Urothelium cell line (cell line): Measurements from ENCODE around the gene EMC8.

Source experiments
- DNase-seq: peaks from one replicate; pipeline ENCODE4 v3.0.0; 2011; ENCODE audit warnings: low spot score, mixed read lengths
- FAIRE-seq: peaks from 2 replicates; lab custom pipeline; 2011; peaks lifted over from hg19 to GRCh38; lab: Jason Lieb, UNC

EMC8 gene

DNA sequence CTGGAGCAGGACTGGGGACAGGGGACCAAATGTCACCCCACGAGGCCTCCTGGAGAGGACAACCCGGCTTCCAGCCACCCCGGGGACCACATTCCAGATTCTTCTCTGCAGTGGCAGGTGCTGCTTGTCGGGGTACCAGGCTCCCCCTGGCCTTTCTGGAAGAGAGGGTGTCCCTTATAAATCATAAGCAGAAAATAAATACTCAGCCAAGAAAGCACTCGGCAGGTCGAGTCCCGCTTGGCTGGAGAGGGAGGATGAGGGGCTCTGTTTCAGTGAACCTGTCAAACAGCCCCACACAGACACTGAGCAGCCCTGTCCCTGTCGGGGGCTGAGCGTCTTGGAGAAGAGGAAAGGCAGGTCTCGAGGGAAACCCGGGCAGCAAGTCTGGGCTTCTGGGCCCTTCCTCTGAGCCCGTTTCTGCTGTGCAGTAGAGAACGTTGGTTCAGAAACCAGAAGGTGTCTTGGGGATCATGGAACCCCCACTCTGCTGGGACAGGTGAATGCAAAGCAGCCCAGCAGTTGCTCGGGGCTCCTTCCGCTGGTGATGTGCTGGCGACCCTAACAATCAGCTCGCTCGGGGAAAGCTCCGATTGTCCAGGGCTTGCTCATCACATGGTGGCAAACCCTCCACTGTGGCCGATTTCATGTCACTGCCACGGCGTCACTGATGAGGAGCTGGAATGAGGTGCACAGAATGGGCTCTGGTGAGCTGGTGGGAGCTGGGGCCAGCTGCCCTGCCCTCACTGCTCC lies 36.8 kb upstream of the EMC8 start:
- DNase-seq (no peak), FAIRE-seq (no peak)

DNA sequence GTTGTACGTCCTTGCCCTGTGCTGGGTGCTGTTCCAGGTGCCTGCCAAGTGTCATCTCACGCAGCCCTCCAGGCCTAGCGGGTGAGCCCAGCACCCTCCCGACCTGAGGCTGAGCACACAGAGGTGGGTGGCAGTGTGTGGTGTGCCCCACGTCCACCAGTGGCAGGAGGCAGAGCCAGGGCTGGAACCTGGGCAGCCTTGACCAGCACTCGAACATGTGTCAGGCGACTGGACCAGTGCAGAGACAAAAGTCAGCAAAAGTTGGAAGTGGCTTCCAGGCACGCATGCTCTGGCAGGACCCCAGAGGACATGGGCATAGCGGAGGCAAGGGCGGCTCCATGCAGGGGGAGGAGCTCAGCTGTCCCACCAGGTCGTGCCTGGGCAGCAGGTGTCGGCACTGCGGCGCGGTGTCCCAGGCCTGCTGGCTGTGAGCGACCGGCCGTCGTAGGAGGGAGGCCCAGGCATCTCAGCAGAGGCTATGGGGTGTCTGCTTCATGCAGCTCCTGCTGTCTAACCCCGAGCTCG lies 35.9 kb upstream of the EMC8 start:
- DNase-seq (no peak), FAIRE-seq (no peak)

DNA sequence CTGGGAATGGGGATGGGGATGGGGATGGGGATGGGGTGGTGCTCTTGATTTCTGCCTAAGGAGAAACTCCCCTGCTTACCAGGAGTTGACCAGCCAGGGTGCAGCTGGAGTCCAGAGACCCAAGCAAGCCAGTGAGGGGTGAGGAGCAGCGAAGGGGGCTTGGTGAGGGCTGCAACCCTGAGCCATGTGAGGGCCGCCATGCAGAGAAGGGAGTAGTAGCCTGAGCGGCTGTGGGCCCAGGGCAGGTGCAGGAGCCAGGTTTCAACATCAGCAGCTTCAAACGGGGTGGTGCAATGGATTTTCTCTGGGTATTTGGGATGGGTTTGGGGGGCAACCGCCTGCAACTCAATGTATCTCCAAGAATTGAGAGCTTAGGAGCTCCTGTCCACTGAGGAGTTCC lies 35.4 kb upstream of the EMC8 start:
- DNase-seq (no peak), FAIRE-seq (no peak)

DNA sequence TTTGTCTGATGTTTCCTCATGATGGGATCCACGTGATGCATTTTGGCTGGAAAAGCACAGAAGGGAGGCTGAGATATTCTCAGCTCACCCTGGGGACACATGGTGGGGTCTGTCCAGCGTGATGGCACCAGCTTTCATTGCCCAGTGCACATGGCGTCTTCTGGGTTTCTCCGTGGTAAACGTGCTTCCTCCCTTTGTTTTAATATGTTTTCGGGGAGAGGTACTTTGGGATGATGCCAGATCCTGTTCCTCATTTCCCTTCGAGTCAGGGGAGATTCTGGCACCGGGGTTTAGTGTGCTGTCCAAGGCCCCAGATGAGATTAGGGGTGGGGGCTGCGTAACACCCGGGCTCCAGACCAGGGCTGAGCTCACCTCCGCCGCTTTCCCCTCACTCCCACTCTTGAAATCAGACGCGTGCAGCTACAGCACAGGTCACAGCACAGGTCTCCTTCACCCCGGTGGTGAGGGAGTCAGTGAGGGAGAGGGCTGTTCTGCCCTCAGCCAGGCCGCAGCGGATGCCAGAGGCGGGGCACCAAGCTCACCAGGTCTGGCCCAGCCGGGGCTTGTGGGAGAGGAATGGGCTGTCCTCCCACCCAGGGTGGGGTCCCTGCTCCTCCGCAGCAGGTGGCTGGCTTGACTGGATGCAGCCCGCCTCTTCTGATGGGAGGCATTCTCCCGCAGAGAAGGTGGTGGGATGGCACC lies 34.0 kb upstream of the EMC8 start:
- DNase-seq (no peak), FAIRE-seq (no peak)

DNA sequence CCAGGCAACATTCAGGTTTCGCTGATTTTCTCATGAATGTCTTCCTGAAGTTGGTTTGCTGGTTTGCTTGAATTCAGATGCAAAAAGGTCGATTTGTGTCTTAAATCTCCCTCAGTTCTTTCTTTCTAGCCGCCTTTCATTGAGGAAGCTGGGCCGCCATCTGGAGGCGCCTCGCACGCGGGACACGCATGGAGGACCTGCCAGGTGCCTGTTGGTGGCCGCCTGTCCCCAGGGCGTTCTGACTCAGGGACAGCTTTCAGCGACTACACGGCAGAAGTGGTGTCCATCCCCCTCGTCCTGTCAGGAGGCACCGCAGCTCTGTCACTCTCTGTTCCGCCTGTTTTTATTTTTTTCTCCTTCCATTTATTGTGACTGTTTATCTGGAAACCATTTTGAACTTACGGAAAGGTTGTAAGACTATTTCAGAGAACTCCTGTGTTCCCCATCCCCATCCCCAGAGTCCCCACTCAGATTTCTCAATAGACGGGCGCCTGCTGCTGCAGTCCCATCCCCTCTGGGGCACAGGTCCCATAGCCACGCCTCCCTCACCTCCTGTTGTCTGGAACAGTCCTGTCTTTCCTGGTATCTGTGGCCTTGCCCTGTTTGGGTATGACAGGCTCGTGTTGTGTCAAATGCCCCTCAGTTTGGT lies 33.4 kb upstream of the EMC8 start:
- DNase-seq (no peak), FAIRE-seq (no peak)

DNA sequence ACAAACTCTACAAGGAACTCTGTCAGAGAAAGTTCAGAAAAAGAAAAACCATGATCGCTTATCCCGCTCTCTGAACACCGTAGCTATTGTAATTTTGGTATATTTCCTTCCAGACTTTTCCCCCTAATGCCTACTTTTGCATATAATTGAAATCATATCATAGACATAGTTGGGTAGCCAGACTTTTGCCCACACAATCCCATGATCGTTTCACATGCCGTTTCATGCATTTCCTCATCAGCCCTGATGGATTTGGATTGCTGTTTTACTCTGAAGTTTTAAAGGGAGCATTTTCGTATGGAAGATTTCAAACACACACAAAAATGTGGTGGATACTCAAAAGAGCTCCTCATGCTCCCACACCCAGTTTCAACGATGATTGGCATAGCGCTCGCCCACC lies 31.5 kb upstream of the EMC8 start:
- FAIRE-seq = no peak

DNA sequence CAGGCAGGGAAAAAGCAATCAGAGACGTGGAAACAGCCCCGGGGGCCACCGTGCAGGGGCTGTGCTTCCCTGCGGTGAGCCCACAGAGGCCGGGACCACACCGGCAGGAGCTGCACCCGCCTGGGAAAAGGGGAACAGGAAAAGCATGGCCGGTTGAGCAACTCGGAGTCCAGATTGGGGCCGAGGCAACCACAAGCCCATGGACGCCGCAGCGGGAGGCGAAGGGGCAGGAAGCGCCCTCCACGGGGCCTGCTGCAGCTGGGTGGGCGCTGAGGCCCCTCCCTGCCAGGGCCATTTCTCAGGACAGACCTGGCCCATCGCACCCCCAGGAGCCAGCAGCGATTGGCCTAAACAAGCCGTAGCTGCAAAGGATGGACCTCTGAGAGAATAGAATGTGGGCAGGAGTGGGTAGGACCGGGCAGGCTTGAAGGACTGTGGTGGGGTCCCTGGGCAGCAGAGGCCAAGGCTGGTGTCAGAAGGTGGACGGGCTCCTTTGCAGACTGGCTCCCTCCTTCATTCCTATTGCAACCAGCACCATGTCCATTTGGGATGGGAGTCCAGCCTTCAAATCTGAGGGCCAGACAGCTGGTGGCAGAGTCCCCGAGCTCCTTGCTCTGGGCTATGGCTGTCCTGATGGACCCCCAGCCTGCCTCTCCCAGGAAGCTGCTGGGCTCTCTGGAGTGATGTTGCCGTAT lies 30.6 kb upstream of the EMC8 start:
- no peak for FAIRE-seq
- DNase-seq = no peak

More for the DNA sequence above, 31.5 kb upstream of the EMC8 start:
- no peak for DNase-seq

DNA sequence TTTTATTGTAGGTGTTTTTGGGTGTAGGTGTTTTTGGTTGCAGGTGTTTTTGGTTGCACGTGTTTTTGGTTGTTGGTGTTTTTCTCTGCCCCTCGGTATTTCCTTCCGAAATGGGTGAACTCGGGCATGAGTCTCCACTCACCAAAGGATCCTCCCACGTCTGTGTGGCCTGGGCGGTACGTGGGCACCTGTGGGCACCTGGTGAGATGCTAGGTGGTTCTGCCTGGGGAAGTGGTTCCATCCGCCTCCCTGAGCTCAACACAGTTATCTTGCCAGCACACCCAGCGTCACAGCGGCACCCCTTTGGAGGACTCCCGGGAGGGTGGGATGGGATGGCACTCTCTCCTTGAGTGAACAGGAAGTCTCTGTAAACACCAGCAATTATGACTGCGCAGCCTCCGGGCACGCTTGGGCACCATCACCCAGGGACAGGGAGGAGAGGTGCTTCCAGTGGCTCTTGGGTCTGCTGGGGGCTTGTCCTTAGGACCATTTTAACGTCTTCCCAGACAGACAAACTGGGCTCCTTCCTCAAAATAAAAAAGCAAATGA lies 29.9 kb upstream of the EMC8 start:
- DNase-seq (no peak), FAIRE-seq (no peak)

DNA sequence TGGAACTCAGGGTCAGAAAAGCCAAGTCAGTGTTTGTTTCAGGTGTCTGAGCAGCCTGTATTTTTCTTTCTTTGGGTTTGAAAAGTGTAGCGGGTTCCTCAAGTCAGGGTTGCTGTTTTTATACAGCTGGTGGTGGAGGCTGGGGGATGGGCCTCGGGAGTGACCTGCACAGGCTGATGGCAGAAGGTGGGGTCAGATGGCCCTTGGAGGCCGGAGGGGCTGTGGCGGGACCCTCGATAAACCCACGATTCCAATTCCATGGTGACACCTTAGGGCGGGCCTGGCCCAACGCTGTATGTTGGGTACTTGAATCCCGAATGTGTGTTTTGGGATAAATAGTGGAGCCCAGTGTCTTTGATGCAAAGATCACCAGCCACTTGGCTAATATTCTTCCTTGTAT lies 28.8 kb upstream of the EMC8 start:
- FAIRE-seq = no peak
- DNase-seq = no peak

DNA sequence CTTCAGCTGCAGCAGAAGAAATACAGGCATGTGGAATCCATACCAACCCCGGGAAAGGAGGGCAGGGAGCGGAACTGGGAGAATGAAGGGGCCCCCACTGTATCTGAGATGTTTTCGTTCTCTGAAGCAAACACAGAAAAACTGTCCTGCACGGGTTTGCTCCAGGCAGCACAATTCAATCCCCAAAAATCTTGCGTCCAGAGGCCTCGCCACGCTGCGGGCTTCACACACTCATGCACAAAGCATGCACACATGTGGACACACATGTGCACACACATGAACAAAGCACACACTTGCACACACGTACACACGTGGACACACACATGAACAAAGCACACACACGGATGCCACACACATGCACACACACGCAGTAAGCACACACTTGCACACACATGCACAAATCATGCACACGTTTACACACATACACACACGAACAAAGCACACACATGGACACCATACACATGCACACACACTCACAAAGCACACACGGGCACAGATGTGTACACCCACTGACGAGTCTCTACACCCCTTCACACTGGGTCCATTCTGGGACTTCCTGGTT lies 27.4 kb upstream of the EMC8 start:
- FAIRE-seq = peak; percentile 96
- DNase-seq = no peak

DNA sequence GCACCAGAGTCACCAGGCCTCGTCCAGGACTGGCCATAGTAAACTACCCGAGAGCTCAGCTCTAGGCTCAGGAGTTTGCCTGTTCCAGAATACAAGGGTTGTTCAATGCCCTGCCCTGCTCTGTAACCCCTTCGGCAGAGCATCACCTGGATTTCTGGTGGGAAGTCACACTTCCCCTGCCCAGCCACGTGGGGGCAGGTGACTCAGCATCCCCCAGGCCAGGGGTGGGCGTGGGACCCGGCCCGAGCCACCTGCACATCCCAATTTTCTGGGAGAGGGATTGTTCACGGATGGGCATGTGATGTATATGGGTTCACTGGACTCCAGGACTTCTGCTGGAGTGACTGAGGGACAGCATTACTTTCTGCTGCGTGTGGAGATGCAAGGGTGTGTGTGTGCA lies 26.0 kb upstream of the EMC8 start:
- DNase-seq (no peak), FAIRE-seq (no peak)

DNA sequence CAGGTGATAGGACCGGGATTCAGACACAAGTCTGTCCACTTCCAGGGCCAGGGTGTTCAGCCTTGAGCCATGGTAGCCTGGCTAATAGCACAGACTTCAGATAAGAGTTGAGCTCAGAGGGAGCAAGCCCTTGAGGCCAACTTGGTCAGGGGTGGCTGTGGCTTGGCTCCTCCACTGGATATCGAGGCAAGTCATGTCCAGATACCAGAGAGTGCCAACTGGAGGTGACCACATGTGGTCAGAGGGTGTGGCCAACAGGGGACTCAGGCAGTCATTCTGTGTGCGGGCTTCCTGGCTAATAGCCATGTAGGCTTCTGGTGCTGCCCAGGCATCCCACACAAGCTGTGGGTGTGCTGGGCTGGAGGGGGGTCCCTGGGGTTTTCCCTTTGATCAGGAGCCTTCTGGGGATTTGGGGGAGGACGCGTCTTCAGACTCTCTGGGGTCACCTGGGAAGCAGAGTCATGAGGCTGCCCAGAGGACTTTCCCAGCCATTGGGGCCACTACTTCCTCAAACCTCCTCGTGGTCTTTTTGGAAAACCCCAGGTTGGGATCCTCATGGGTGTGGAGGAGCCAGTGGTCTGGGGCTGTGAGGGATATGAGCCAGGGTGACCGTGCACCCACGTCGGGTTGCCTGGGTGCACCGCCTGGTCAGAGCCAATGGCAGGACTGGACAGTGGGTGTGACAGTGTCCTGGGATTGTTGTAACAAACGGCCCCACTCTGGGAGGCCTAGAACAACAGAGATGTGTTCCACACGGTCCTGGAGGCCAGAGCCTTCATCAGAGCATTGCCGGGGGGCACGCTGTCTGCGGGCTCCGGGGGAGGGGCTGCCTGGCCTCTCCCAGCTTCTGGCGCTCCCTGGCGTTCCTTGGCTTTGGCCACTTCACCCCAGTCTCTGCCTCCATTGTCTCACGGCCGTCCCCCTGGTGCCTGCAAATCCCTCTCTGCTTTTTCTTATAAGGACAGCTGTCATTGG lies 25.1 kb upstream of the EMC8 start:
- no peak for DNase-seq
- no peak for FAIRE-seq

DNA sequence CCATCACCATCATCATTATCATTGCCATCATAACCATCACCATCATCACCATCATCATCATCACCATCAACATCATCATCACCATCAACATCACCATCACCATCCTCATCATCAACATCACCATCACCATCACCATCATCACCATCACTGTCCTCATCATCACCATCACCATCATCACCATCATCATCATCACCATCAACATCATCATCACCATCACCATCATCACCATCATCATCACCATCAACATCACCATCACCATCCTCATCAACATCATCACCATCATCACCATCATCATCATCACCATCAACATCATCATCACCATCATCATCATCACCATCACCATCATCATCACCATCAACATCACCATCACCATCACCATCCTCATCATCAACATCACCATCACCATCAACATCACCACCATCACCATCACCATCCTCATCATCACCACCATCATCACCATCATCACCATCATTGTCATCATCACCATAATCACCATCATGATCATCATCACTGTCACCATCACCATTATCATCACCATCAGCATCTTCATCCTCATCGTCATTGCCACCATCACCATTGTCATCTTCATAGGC lies 24.1 kb upstream of the EMC8 start:
- FAIRE-seq (peak; percentile 98), DNase-seq (no peak)

DNA sequence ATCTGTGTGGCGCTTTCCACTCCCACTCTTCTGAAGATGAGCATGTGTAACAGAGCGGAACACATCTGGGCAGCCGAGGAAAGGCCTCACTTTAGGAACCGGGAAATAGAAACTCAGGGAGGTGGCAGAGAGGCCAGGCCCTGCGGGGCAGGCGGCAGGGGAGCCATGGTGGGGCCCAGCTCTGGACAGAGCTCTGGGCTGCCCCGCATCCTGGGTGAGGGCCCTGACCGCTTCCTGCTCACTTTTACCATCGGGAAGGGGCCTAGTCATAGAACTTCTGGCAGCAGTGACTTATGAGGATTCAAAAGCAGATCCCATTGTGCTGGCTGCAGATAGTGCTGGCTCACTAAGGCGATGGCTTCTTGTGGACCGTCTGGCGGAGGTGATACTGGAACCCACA lies 22.8 kb upstream of the EMC8 start:
- no peak for FAIRE-seq
- DNase-seq = no peak

DNA sequence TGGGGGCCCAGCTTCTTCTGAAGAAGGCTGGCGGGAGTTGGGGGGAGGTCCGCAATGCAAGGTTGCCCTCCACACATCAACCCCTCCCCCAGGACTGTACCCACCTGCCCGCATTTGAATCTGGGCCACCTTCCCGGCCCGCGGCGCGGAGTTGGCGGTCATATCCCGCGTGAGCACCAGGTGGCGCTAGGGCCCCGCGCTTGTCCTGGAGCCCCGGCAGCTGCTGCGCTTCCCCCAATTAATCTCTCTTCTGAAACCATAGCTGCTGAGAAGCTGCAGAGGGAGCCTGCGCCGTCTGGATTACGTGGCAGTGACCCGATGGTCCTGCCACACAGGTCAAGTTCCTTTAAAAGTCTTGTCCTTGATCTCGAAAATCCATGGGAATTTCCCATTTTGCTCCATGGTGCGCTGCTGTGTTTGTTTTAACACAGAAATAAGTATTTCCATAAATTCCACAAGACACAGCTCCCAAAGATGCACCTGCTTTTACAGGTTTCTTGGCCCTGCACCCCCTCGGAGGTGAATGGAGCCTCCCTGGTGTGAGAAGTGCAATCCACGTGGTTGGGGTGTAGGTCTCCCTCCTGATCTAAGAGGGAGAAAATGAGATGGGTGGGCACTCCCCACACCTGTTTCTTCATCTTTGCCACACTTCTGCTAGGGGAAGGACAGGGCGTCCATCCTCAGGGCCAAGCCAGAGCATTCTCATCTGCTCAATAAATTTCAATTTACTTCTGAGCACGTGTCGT lies 22.2 kb upstream of the EMC8 start:
- no peak for FAIRE-seq
- peak; percentile 89 for DNase-seq

DNA sequence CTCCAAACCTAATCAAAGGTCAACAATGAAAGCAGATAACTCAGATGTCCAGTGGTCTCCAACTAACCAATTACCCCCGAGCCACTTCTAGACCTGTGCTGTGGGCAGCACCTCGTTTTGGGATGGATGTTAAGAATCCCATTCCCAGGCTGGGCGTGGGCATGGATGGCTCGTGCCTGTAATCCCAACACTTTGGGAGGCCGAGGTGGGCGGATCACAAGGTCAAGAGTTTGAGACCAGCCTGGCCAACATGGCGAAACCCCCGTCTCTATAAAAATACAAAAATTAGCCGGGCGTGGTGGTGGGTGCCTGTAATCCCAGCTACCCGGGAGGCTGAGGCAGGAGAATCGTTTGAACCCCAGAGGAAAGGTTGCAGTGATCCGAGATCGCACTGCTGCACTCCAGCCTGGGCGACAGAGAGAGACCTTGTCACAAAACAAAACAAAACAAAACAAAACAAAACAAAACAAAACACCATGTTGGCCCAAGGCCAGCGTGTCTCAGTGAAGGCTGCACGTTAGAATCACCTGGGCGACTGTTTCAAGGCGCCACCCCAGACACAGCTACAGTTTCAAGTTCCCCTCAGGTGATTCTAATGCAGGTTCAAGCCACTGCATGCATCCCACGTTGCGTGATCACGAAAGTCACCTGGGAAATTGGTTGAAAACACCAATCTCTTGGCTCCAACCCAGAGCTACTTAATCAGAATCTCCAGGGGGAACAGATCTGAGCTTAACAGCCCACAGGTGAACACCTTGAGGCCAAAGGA lies 21.4 kb upstream of the EMC8 start:
- FAIRE-seq (no peak), DNase-seq (no peak)

DNA sequence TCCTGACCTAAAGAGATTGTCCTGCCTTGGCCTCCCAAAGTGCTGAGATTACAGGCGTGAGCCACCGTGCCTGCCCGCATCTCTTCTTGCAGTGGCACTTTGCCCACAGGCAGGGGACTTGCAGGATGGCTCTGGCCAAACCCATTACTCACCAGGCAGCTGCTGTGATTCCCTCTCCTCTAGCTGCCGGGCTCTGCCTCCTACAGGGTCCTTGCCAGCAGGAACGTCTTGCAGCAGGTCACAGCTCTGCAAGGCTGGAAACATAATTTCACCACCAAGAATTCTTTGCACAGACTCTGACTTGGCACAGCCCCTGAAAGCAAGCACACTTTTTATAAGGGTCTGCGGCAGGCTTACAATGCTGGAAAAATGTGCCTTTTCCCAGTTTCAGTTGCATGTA lies 20.4 kb upstream of the EMC8 start:
- no peak for FAIRE-seq
- DNase-seq = no peak

DNA sequence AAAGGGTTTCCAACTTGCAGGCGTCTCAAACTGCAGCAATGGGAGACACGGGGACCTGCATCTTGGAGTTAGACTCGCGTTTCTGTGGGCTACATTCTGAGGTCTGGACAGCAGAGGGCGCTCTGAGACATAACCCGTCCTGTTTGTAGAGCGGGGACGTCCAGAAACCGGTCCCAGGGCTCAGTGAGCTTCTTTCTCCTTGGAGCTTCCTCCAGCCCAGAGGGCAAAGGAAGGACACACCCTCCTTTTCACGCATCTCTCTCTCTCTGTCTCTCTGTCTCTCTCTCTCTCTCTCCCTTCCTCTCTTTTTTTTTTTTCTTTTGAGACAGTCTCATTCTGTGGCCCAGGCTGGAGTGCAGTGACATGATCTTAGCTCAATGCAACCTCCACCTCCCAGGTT lies 19.9 kb upstream of the EMC8 start:
- DNase-seq = peak; percentile 85
- no peak for FAIRE-seq
